ENCODE data around the gene ACAD11.
A peak's percentile ranks its signal among the peaks of the same experiment; 100 is the strongest.

The ACAD11 gene

GRCh38 chr3:132553826-132554225 lies 105.8 kb downstream of the ACAD11 start:
- DNase-seq (ENCODE audit: low spot score), result no peak

- no peak for DNase-seq (ENCODE audit: low spot score)
Measured at GRCh38 chr3:132550579-132551305, 108.9 kb downstream of the ACAD11 start.

DNA sequence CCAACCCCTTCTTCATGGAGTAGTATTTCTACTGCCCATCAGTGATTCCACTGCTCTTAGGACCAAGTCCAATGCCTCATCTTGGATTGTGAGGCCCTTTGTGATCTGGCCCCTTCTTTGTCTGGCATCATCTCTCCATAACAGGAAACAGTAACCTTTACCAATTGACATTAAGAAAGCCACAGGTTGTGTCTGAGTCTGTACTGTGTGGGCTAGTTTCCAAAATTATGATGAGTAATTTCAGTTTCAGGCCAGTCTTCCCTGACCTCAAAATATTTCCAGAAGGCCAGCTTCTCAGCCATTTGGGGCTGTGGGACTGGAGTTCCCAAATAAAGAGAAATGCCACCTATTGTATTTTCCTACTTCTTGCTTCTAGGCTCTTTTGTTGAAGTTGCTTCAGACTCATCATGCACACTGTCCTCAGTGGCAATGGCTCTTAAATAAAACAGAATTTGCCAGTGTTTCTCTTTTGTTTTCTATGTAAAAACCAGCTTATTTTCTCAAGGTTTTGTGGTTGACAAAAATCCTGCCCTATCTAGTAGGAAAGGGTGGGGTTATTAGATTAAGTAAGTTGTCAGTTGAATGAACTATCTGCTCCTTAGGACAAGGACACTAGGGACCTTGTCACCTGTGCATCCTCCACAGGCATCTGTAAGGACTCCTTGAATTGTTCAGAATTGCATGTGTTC lies 109.6 kb downstream of the ACAD11 start:
- DNase-seq (ENCODE audit: low spot score), result no peak

DNA sequence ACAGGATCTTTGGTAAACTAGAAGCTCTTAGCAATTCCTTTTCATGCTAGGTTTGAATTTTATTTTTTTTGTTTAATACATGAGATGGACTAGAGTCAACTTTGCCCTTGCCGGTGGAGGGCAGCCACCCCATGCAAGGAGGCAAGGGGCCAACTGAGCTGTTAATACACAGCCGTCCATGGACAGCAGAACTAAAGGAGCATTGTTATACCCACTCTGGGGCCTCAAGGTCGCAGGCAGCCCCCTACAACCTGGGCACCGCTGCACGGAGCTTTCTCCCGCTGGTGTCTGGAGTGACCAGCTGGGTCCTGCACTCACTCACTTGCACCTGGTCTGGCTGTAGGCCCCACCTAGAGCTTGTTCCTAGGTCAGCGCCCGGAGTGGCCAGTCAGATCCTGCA lies 110.4 kb downstream of the ACAD11 start:
- DNase-seq (ENCODE audit: low spot score), result no peak

DNA sequence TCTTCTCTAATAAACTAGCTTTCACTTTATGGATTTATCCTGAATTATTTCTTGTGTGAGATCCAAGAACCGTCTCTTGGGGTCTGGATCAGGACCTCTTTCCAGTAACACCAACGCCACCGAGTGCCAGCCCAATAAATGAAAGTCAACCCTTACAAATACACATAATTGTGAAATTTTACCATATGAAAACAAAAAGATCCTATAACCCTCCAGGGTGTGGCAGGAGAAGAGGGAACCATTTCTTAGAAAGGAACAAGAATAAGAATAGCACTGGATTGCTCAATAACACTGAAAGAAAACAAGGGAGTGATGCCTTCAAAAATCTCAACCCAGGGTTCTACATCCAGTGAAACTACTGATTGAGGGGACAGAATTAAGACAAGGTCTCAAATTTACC lies 114.1 kb downstream of the ACAD11 start:
- no peak for DNase-seq (ENCODE audit: low spot score)

GRCh38 chr3:132544130-132544529 lies 115.5 kb downstream of the ACAD11 start:
- DNase-seq (ENCODE audit: low spot score), result no peak

DNA sequence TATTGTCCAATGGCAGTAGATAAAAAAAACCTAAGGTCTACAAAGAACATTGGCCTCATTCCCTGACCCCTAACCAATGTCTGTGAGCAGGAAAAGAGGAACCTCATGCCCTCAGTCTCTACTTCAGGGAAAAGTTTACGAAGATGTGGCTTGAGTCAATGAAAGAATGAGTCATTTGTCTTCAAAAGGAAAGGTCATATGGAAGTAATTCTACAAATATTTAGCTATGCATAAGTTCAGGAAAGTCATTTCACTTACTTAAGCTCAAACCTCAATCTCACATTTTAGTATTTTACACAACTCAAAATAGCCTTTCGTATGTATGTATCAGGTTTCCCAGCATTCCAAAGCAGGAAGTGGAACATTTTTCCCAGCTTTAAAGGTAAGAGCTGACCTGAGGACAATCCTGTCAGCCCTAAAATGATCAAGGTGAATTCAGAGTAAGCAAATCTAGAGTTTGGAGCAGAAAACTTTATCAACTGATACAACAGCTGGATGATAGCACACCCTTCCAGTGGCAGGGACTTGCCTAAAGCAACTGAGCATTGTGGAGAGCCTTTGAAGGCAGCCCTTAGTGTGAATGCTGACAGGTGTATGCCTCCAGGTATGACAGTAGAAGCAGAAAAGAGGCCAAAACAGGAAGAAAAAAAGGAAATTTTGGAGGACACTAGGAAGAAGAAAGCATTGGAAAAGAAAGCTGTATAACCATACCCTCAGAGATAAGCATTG lies 116.4 kb downstream of the ACAD11 start:
- no peak for DNase-seq (ENCODE audit: low spot score)

DNA sequence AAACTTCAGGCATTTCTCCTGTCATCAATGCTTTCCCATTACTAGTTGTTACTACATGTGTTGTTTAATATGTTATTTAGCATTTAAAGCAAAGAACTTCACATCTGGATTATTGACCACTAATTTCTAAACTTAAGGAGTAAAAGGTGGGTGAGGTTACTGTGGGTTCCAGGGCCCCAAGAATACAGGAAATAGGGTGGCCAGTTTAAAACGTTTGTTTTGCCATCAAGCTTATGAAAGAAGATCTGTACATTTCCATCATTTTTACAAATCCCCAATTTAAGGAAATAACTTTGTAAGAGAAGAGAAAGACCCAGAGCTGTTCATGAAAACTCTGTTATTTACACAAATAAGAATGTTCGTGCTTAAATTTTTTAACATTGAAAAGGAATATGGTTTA lies 117.0 kb downstream of the ACAD11 start:
- DNase-seq (ENCODE audit: low spot score), result no peak

DNA sequence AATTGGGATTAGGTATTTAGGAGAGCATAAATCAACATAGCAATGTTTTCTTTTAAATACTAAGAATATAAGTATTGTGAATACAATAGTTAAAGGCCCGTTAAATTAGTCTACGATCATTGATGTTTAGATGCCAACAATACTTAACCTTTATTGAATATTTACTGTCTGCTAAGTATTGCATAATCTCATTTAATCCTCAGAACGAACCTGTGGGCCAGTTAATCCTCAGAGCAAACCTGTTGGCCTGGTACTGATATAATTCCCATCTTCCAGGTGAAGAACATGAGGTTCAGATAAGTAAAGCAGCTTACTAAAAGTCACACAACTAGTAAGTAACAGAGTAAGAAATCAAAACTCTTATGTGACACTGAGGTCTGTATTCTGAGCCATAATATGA lies 119.9 kb downstream of the ACAD11 start:
- DNase-seq (ENCODE audit: low spot score), result no peak

DNA sequence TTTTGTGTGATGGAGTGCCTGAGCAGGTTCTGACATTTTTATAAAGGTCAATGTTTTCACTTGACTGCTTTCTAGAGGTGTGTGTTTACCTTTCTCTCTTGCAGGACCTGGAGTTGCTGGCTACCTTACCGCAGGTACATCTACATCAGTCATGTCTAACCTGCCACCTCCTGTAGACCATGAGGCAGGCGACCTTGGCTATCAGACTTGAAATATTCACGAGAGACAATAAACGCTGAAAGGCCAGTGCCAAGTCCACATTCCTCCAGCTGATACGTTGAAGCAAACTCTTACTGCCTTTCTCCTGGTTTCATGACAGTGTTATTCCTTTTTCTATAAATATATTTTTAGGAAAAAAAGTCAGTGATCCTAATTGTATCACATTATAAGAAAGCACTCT lies 121.5 kb downstream of the ACAD11 start:
- DNase-seq (ENCODE audit: low spot score), result no peak

DNA sequence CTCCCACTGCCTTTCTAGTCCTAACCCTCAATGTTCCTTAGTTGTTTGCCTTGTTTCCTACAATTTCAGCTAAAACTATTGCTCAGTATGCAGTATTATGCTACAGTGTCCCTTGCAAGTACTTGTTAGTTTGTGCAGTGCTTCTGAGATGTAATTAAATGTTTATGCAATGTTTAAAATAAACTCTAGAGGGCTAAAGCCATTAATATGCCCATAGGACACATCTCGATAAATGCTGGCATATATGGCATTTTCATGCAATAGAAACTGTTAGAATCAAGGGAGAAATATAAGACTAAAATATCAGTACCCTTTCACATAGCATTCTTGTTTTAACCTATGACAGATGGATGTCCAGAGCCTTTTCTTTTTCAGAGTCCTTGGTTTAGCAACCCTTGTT lies 122.3 kb downstream of the ACAD11 start:
- DNase-seq (ENCODE audit: low spot score), result no peak

- DNase-seq (ENCODE audit: low spot score), result no peak
Measured at GRCh38 chr3:132536442-132537153, 123.0 kb downstream of the ACAD11 start.

DNA sequence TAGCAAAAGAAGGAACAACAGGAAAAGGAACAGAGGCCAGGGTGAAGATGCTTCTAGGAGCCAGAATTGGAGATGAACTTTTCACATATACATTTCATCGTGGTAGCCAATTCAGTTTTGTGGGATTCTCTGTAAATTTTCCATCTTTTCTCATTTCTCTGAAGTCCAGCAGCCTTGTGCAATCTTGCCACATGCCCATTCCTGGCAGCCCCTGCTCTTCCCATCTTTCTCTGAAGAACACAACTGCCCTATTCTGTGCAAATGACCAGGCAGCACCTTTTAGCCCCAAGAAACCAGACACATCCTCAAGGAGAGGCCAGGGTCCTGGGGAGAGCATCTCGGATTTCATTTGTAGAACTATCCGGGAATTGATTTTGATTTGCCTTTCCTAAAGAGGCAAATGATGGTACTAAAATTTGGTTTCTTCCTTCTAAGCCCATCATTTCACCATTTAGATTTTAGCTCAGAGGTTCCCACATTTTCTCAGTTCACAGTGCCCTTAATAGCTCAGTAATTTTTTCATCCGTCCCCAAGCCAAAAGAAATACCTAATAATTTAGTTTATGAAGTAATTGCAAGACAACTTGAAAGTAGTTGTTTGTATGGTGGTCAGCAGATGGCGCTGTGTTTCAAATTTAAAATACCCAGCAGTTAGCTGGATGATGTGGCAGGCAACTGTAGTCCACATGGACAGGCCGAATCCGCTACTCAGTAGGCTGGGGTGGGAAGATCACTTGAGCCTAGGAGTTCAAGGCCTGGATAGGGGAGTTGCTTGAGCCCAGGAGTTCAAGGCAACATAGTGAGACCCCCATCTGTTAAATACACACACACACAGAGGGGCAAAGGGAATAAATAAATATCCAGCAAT lies 123.8 kb downstream of the ACAD11 start:
- DNase-seq (ENCODE audit: low spot score), result peak; percentile 47

DNA sequence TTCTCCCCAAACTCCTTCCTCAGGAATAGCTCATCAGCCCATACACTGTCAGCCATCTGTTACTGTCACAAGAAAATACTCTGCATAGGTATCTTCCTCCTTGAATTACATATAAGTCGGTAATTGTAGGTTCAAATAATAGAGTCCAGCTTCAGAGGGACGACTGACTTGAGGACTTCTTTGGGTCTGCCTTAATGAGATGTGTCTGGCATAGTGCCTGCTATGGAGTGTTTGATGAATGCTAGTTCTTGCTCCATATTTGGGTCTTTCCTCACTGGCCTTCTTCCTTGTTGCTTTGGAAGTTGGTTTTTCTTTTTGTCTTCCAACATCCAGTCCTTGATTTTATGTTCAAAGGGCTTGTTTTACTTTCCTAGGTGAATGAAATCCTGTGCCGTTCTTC lies 129.0 kb downstream of the ACAD11 start:
- no peak for DNase-seq (ENCODE audit: low spot score)

DNA sequence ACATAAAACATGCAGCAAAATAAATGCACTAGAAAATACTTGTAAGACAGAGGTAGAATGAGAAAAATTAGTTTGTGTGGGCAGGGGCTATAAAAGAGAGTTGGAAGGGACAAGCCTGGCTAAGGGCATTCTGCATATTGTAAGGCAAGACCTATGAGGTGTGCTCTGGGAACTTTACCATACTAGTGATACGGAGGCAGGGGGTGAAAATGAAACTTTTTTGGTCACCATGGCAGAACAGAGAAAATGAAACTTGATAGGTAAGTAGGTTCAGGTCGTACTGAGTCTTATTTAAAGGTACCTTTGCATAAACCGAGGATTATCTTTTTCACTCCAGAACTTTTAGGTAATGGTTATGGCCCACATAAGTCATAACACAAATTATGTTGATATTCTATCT lies 137.3 kb downstream of the ACAD11 start:
- no peak for DNase-seq (ENCODE audit: low spot score)

GRCh38 chr3:132521901-132522300 lies 137.7 kb downstream of the ACAD11 start:
- DNase-seq (ENCODE audit: low spot score), result peak; percentile 38

- DNase-seq (ENCODE audit: low spot score), result no peak
Measured at GRCh38 chr3:132519914-132520313, 139.7 kb downstream of the ACAD11 start.

GRCh38 chr3:132517311-132517710 lies 142.3 kb downstream of the ACAD11 start:
- DNase-seq (ENCODE audit: low spot score), result no peak

GRCh38 chr3:132513057-132513456 lies 146.6 kb downstream of the ACAD11 start:
- no peak for DNase-seq (ENCODE audit: low spot score)

DNA sequence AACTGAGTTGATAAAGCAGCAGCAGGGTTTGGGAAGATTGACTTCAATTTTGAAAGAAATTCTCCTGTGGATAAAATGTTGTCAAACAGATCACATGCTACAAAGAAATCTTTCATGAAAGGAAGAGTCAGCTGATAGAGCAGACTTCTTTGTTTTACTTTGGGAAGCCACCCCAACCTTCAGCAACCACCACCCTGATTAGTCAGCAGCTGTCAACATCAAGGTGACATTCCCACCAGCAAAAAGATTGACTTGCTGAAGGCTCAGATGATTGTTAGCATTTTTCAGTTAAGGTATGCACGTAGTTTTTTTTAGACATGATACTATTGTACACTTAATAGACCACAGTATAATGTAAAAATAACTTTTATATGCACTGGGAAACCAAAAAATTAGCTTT lies 150.1 kb downstream of the ACAD11 start:
- peak; percentile 31 for DNase-seq (ENCODE audit: low spot score)

GRCh38 chr3:132509096-132509495 lies 150.5 kb downstream of the ACAD11 start:
- DNase-seq (ENCODE audit: low spot score), result no peak

Measured in putamen (tissue), 1 donor.